Vagina (tissue), 2 donors: Measurements from ENCODE around the gene BRD8. TPM values are rescaled to one million over a fixed set of nuclear protein-coding genes. Genes with fewer than 3 reads are reported as not detected.

ENCODE experiments used
- DNase-seq, 2 donors: peaks; one replicate each; pipeline ENCODE4 v3.0.0-alpha.2; 2017; ENCODE audit errors: extremely low spot score in 2 of 2
- H3K27ac ChIP-seq: fragments of 200-600 bp; sonication (generic); one replicate; pipeline ENCODE4 v1.5.1; 2019
- H3K27me3 ChIP-seq: fragments of 200-600 bp; sonication (generic); one replicate; pipeline ENCODE4 v1.5.1; 2019
- H3K36me3 ChIP-seq, 2 donors: fragments of 200-600 bp; sonication (generic); one replicate each; pipeline ENCODE4 v1.5.1; 2017 to 2019
- H3K4me1 ChIP-seq: fragments of 200-600 bp; sonication (generic); one replicate; pipeline ENCODE4 v1.5.1; 2019
- H3K4me3 ChIP-seq, 2 donors: fragments of 200-600 bp; sonication (generic); 1 replicate in 1 of 2; 2 replicates in 1 of 2; pipeline ENCODE4 v1.5.1; 2016 to 2019
- H3K9me3 ChIP-seq: fragments of 200-600 bp; sonication (generic); one replicate; pipeline ENCODE4 v1.5.1; 2019
- CTCF ChIP-seq, 3 experiments: fragments of 450-650 bp in 2 of 3; fragments of 200-600 bp in 1 of 3; sonication (generic) in 1 of 3; IDR thresholded peaks; one replicate each; pipeline ENCODE4 v1.5.1; 2017 to 2019; ENCODE audit warnings: antibody characterized with exemption in 3 of 3, mild to moderate bottlenecking in 2 of 3, moderate library complexity in 2 of 3
- POLR2A ChIP-seq, 2 donors: fragments of 450-650 bp; IDR thresholded peaks; one replicate each; pipeline ENCODE4 v1.6.1; 2017; ENCODE audit warnings: antibody characterized with exemption in 2 of 2, mild to moderate bottlenecking in 2 of 2, moderate library complexity in 2 of 2
- POLR2AphosphoS5 ChIP-seq, 2 donors: sonication (generic); formaldehyde crosslinking; IDR thresholded peaks; one replicate each; pipeline ENCODE4 v1.9.0; 2017; ENCODE audit warnings: antibody characterized with exemption in 2 of 2, mild to moderate bottlenecking in 2 of 2, low read depth in 1 of 2; ENCODE audit not compliant: insufficient read depth in 1 of 2
- intact Hi-C: fragments of 100-400 bp; cut with DNase I; formaldehyde crosslinking; loops from one replicate; pipeline ENCODE4 v1.15.1; 2023
- total RNA-seq: library from RNA; depleted of rRNA; stranded (reverse); fragments of >200 nt; gene quantifications from one replicate; pipeline ENCODE4 v1.2.3, GENCODE V29; 2016

BRD8 gene
- total RNA-seq, 1 donor from 2014 or later, result 34.6 TPM

GRCh38 chr5:138180183-138180782 lies 1.9 kb upstream of the BRD8 start:
- DNase-seq, result no peak
- intact Hi-C loops, result no loop called here
- Histone ChIP-seq H3K27me3 (no peaks in the 10 kb centered on the region), H3K36me3 (peaks cover 0 to 4% of the 10 kb centered on the region in 2 donors), H3K4me1 (peaks cover 25% of the 10 kb centered on the region), H3K27ac (no peak overlapping the region), H3K9me3 (no peaks in the 10 kb centered on the region), H3K4me3 (no peak overlapping the region)
- TF ChIP-seq CTCF (IDR thresholded peaks at IDR 0.05) (no peak), POLR2AphosphoS5 (IDR thresholded peaks at IDR 0.05; ENCODE audit: insufficient read depth in 1 of 2, low read depth in 1 of 2) (no peak), POLR2A (IDR thresholded peaks at IDR 0.05) (no peak)

GRCh38 chr5:138179277-138179857 lies 937 bp upstream of the BRD8 start:
- peak overlapping the region; percentile 72 to 94 for H3K4me3 ChIP-seq
- intact Hi-C loops, result no loop called here
- no peaks in the 10 kb centered on the region for H3K9me3 ChIP-seq

GRCh38 chr5:138177941-138178515 lies 402 bp downstream of the BRD8 start:
- no peaks in the 10 kb centered on the region for H3K27me3 ChIP-seq
- H3K36me3 ChIP-seq, result peaks cover 0 to 24% of the 10 kb centered on the region in 2 donors
- peak overlapping the region; percentile 72 to 94 for H3K4me3 ChIP-seq
- TF ChIP-seq CTCF (IDR thresholded peaks at IDR 0.05) (no peak), POLR2AphosphoS5 (IDR thresholded peaks at IDR 0.05; ENCODE audit: insufficient read depth in 1 of 2, low read depth in 1 of 2) (no peak), POLR2A (IDR thresholded peaks at IDR 0.05) (no peak)
- no peaks in the 10 kb centered on the region for H3K9me3 ChIP-seq
- peaks cover 25% of the 10 kb centered on the region for H3K4me1 ChIP-seq
- intact Hi-C loops, result no loop called here
- DNase-seq, result no peak
- peak overlapping the region; percentile 86 for H3K27ac ChIP-seq

More at GRCh38 chr5:138179277-138179857, 937 bp upstream of the BRD8 start:
- no peak for DNase-seq
- Histone ChIP-seq H3K27ac (peak overlapping the region; percentile 86), H3K36me3 (peaks cover 0 to 13% of the 10 kb centered on the region in 2 donors), H3K4me1 (peaks cover 25% of the 10 kb centered on the region), H3K27me3 (no peaks in the 10 kb centered on the region)
- TF ChIP-seq POLR2A (IDR thresholded peaks at IDR 0.05) (no peak), POLR2AphosphoS5 (IDR thresholded peaks at IDR 0.05; ENCODE audit: insufficient read depth in 1 of 2, low read depth in 1 of 2) (no peak), CTCF (IDR thresholded peaks at IDR 0.05) (no peak)

- Histone ChIP-seq H3K4me3 (no peak overlapping the region), H3K27ac (no peak overlapping the region), H3K9me3 (no peaks in the 10 kb centered on the region), H3K27me3 (no peaks in the 10 kb centered on the region), H3K36me3 (peaks cover 0 to 95% of the 10 kb centered on the region in 2 donors), H3K4me1 (no peaks in the 10 kb centered on the region)
- no peak for DNase-seq
- TF ChIP-seq POLR2AphosphoS5 (IDR thresholded peaks at IDR 0.05; ENCODE audit: insufficient read depth in 1 of 2, low read depth in 1 of 2) (no peak), POLR2A (IDR thresholded peaks at IDR 0.05) (no peak), CTCF (IDR thresholded peaks at IDR 0.05) (no peak)
- intact Hi-C loops, result no loop called here
Observed at GRCh38 chr5:138170299-138170698, 8.1 kb downstream of the BRD8 start.

- no peak overlapping the region for H3K4me3 ChIP-seq
- no peak for TF ChIP-seq POLR2A (IDR thresholded peaks at IDR 0.05)
- no peak for TF ChIP-seq CTCF (IDR thresholded peaks at IDR 0.05)
- no peak for TF ChIP-seq POLR2AphosphoS5 (IDR thresholded peaks at IDR 0.05; ENCODE audit: insufficient read depth in 1 of 2, low read depth in 1 of 2)
- no peaks in the 10 kb centered on the region for H3K9me3 ChIP-seq
- intact Hi-C loops, result no loop called here
- H3K4me1 ChIP-seq, result no peaks in the 10 kb centered on the region
- H3K36me3 ChIP-seq, result peaks cover 0 to 96% of the 10 kb centered on the region in 2 donors
- H3K27me3 ChIP-seq, result no peaks in the 10 kb centered on the region
- no peak for DNase-seq
- H3K27ac ChIP-seq, result no peak overlapping the region
Observed at GRCh38 chr5:138169124-138169523, 9.3 kb downstream of the BRD8 start.
